Measurements from ENCODE around the gene COX14.

Gene COX14

GRCh38 chr12:50085615-50086072 lies 26.4 kb upstream of the COX14 start:
- no peak for FAIRE-seq

- FAIRE-seq: no peak
These were observed 25.9 kb upstream of the COX14 start for GRCh38 chr12:50086148-50086547.

- FAIRE-seq: no peak
These were observed 24.9 kb upstream of the COX14 start for GRCh38 chr12:50087151-50087550.

GRCh38 chr12:50087995-50088394 lies 24.0 kb upstream of the COX14 start:
- FAIRE-seq: no peak

GRCh38 chr12:50088577-50089335 lies 23.3 kb upstream of the COX14 start:
- no peak for FAIRE-seq

- FAIRE-seq: no peak
These were observed 22.3 kb upstream of the COX14 start for GRCh38 chr12:50089730-50090129.

- no peak for FAIRE-seq
These were observed 21.6 kb upstream of the COX14 start for GRCh38 chr12:50090391-50090790.

- FAIRE-seq: no peak
These were observed 14.1 kb upstream of the COX14 start for GRCh38 chr12:50097952-50098351.

GRCh38 chr12:50099302-50100008 lies 12.6 kb upstream of the COX14 start:
- no peak for FAIRE-seq

- FAIRE-seq: no peak
These were observed 11.5 kb upstream of the COX14 start for GRCh38 chr12:50100561-50100960.

GRCh38 chr12:50101663-50102062 lies 10.4 kb upstream of the COX14 start:
- FAIRE-seq: no peak

- no peak for FAIRE-seq
These were observed 9.9 kb upstream of the COX14 start for GRCh38 chr12:50102131-50102531.

- no peak for FAIRE-seq
These were observed 9.3 kb upstream of the COX14 start for GRCh38 chr12:50102646-50103309.

- no peak for FAIRE-seq
These were observed 8.7 kb upstream of the COX14 start for GRCh38 chr12:50103351-50103750.

GRCh38 chr12:50103767-50104321 lies 8.2 kb upstream of the COX14 start, which contains the start of gene GPD1:
TSS of gene GPD1 (plus strand) at chr12:50104008. CDS start at chr12:50104051, 43 bp downstream.
- FAIRE-seq: no peak

GRCh38 chr12:50104417-50105366 lies 7.3 kb upstream of the COX14 start:
- no peak for FAIRE-seq

- FAIRE-seq: no peak
These were observed 6.1 kb upstream of the COX14 start for GRCh38 chr12:50105913-50106450.

- no peak for FAIRE-seq
These were observed 5.1 kb upstream of the COX14 start for GRCh38 chr12:50106907-50107306.

- FAIRE-seq: no peak
These were observed 4.4 kb upstream of the COX14 start for GRCh38 chr12:50107416-50108268.

- FAIRE-seq: no peak
These were observed 2.7 kb upstream of the COX14 start for GRCh38 chr12:50109319-50109718.
